ENCODE data around the gene CDCP1.

The CDCP1 gene

DNA sequence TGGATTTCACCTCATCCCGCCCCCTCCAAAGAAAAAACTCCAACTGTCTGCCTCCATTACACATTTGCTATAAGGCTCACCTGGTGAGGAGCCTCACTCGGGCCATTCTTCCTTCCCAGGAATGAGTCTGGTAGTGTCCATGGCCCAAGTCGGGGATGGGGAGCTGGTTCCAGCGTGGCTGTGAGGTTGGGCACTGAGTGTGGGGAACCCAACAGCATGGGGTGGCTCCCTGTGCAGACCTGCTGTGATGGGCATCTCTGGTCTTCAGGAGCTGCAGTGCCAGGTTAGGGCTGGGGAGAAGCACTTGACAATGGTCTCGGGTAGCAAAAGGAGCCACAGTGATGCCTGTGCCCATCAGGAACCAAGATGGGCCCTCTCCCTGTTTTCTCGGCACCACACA lies 40.7 kb upstream of the CDCP1 start:
- Histone ChIP-seq H3K27ac (no peak overlapping the region), H3K4me3 (no peak overlapping the region)
- TF ChIP-seq, protein P1, sequence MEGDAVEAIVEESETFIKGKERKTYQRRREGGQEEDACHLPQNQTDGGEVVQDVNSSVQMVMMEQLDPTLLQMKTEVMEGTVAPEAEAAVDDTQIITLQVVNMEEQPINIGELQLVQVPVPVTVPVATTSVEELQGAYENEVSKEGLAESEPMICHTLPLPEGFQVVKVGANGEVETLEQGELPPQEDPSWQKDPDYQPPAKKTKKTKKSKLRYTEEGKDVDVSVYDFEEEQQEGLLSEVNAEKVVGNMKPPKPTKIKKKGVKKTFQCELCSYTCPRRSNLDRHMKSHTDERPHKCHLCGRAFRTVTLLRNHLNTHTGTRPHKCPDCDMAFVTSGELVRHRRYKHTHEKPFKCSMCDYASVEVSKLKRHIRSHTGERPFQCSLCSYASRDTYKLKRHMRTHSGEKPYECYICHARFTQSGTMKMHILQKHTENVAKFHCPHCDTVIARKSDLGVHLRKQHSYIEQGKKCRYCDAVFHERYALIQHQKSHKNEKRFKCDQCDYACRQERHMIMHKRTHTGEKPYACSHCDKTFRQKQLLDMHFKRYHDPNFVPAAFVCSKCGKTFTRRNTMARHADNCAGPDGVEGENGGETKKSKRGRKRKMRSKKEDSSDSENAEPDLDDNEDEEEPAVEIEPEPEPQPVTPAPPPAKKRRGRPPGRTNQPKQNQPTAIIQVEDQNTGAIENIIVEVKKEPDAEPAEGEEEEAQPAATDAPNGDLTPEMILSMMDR (IDR thresholded peaks at IDR 0.05), result no peak
- no peak for DNase-seq (ENCODE audit: low spot score)

DNA sequence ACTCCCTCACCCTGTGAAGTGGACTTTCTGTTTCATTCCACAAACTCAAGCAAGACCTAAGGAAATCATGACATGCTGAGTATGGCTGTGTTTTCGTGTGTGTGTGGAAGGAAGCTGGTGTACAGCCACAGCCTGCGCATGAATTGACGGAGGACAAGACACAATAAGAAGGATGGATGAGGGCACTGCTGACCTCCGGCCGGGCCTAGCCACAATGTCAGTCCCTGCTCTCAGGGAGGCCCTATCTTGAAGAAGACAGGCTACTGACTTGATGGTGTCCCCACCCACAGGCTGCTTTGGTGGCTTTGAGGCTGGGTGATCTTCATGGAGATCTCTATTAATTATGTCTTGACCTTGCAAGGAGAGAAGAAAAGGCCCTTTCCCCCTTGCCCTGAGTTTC lies 39.3 kb upstream of the CDCP1 start:
- TF ChIP-seq, protein P1 (IDR thresholded peaks at IDR 0.05), result no peak
- H3K4me3 ChIP-seq, result no peak overlapping the region
- no peak for DNase-seq (ENCODE audit: low spot score)
- H3K27ac ChIP-seq, result no peak overlapping the region

DNA sequence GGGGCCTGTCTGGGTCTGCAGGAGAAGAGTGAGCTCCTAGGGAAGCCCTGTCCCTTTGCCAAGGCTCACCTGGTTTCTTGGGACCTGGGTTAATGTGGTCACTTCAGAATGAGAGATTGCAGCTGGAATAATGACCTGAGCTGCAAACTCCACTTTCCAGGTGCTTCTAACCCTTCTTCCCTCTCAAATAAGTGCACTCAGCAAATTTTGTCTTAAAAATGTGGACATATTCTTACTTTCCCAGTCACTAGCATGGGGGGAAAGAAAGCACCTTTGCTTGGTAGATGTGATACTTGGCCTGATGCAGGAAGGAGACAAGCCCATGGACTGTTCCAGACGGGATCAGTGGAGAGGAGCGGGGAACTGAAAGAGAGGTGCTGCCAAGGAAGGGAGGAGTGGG lies 38.9 kb upstream of the CDCP1 start:
- H3K4me3 ChIP-seq, result no peak overlapping the region
- TF ChIP-seq, protein P1 (IDR thresholded peaks at IDR 0.05), result no peak
- H3K27ac ChIP-seq, result no peak overlapping the region

DNA sequence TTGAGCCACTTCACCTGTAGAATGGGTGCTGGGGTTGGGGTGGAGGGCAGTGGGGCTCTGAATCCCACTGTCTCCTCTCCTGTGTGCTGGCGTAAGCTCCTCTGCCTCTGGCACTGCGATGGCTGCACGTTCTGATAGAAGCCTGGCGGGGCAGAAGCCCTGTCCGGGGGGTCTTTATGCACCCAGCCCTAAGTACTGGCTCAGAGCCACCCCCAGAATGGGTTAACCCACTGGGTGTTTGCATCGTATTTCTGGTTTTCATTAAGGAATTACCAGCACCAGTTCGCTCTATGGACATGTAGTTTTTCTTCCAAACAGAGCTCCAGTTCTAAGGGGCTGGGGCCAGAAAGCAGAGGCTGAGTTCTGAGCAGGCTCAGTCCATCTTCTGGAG lies 37.7 kb upstream of the CDCP1 start:
- TF ChIP-seq, protein P1 (IDR thresholded peaks at IDR 0.05), result no peak
- H3K27ac ChIP-seq, result no peak overlapping the region

More for the DNA sequence above, 38.9 kb upstream of the CDCP1 start:
- DNase-seq (ENCODE audit: low spot score), result no peak

DNA sequence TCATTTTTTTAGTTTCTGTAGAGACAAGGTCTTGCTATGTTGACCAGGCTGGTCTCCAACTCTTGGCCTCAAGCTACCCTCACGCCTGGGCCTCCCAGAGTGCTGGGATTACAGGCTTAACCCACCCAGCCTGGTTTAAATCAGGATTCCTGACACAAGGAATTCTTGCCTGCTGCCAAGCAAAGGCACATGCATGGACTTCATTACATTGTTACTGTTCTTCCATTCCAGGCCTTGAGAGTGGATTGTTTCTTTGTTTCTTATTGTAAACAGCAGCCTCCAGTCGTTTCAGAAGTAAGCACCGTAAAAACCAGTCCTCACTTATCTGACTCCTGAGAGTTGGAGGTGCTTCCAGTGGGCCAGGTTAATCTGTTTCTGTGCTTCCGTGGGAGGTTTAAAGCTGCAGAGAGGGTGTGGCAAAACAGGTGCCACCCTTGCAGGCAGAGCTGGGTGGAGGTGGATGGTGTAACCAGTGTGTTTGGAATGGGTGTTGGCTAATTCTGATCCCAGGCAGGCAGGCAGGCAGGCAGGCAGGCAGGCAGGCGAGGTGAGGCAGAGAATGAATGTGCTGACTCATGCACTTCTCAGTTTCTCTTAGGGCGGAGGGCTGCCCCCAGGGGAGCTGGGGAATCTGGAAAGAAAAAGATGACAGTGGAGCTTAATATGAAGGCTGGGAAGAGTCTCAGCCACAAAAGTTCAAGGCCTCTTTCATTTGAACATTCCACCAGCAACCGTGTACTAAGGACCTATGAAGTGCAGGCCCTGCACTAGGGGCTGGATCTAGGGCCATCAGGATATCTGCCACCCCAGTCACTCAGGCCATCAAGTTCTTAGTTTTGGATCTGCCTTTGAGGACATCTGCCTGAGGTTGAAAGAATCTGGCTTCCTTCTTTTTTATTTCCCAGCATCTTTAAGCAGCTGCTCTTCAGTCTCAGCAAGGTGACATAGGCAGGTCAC lies 37.0 kb upstream of the CDCP1 start:
- no peak for DNase-seq (ENCODE audit: low spot score)

More for the DNA sequence above, 37.7 kb upstream of the CDCP1 start:
- H3K4me3 ChIP-seq, result no peak overlapping the region
- DNase-seq (ENCODE audit: low spot score), result no peak

DNA sequence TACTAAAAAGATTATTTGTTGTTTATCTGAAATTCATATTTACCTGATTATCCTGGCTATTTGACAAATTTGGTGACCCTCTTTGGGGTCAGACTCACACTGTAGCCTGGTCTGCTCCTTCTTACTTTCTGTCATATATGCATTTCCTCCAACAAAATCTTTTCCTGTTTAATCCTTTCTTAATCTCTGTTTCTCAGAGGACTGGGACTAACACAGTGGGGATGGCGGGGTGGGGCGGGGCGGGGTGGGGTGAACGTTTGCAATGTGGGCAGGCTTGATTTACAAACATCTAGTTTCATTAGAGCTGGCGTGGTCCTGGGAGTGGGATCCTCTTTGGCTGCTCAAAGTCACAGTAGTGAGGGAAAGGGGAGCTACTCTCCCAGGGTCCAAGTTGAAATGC lies 35.3 kb upstream of the CDCP1 start:
- DNase-seq (ENCODE audit: low spot score), result no peak
- TF ChIP-seq, protein P1 (IDR thresholded peaks at IDR 0.05), result no peak
- Histone ChIP-seq H3K4me3 (no peak overlapping the region), H3K27ac (no peak overlapping the region)

More for the DNA sequence above, 37.0 kb upstream of the CDCP1 start:
- no peak overlapping the region for H3K27ac ChIP-seq
- no peak overlapping the region for H3K4me3 ChIP-seq
- TF ChIP-seq, protein P1 (IDR thresholded peaks at IDR 0.05), result no peak

DNA sequence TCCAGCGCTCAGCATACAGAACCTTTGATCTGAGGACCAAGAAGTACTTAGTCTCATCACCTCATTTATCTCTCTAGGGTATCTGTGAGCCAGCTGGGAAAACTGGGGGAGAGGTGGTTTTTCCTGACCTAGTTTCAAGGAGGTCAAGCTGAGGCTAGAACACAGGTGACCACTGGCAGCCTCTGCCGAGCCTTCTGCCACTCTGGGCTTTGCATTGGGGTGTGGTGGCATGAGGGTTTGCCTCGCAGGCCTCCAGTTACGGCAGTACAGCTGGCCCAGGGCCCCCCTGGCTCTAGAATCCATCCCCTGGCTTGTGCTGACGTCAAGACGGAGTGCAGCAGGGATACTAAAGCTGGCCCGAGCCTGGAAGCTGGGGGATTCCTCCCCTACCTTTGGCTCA lies 34.7 kb upstream of the CDCP1 start:
- no peak overlapping the region for H3K4me3 ChIP-seq
- TF ChIP-seq, protein P1 (IDR thresholded peaks at IDR 0.05), result no peak
- H3K27ac ChIP-seq, result no peak overlapping the region
- no peak for DNase-seq (ENCODE audit: low spot score)

Data from coronary artery (tissue), 2 donors.